BLaER1 treated with 17β-estradiol and CSF1 and Interleukin-3, amounts not matched to agents 10 nM and 100 nM (cell line): ENCODE results near the gene IFITM1.

Experiments used
- H3K27ac ChIP-seq, 11 experiments: shearing (Covaris generic); formaldehyde crosslinking; 2 replicates each; pipeline ENCODE4 v1.8.1; 2022
- H3K27me3 ChIP-seq, 11 experiments: shearing (Covaris generic); formaldehyde crosslinking; 2 replicates each; pipeline ENCODE4 v1.8.1; 2022
- H3K36me3 ChIP-seq, 11 experiments: shearing (Covaris generic); formaldehyde crosslinking; 2 replicates each; pipeline ENCODE4 v1.8.1; 2022
- H3K4me1 ChIP-seq, 10 experiments: shearing (Covaris generic); formaldehyde crosslinking; 2 replicates each; pipeline ENCODE4 v1.8.1; 2022
- H3K4me2 ChIP-seq, 11 experiments: shearing (Covaris generic); formaldehyde crosslinking; 2 replicates each; pipeline ENCODE4 v1.8.1; 2022
- H3K4me3 ChIP-seq, 10 experiments: shearing (Covaris generic); formaldehyde crosslinking; 2 replicates each; pipeline ENCODE4 v1.8.1; 2022
- H3K9ac ChIP-seq, 11 experiments: shearing (Covaris generic); formaldehyde crosslinking; 2 replicates each; pipeline ENCODE4 v1.8.1; 2022
- H3K9me3 ChIP-seq, 11 experiments: shearing (Covaris generic); formaldehyde crosslinking; replicated peaks in 1 of 11; 2 replicates each; pipeline ENCODE4 v1.8.1; 2022
- H4K20me1 ChIP-seq, 11 experiments: shearing (Covaris generic); formaldehyde crosslinking; 2 replicates each; pipeline ENCODE4 v1.8.1; 2022
- Cebpa-rat ChIP-seq, 11 experiments: shearing (Covaris generic); IDR thresholded peaks; 2 replicates each; pipeline ENCODE4 v1.8.1; 2022

Gene IFITM1

GRCh38 chr11:335779-336658 lies 22.2 kb downstream of the IFITM1 start:
- Histone ChIP-seq H3K36me3 (no peaks in the 10 kb centered on the region), H3K9me3 (peaks cover 1 to 24% (median 7%) of the 10 kb centered on the region in 11 experiments; a peak in 15 of 22 replicates), H3K27me3 (peaks cover 0 to 4% (median 0%) of the 10 kb centered on the region in 11 experiments; a peak in 4 of 22 replicates), H3K4me1 (peaks cover 51 to 73% (median 66%) of the 10 kb centered on the region in 10 experiments), H3K4me2 (peak overlapping the region; percentile 52 to 96 (median 83)), H3K27ac (peak overlapping the region in 10 of 11 experiments; percentile 3 to 79 (median 67); a peak in 18 of 22 replicates), H3K4me3 (0 out of 20 replicates have a peak overlapping the region, but pooled peaks of 1 of the 10 experiments have one; percentile 0), H4K20me1 (no peaks in the 10 kb centered on the region), H3K9ac (peak overlapping the region; percentile 8 to 65 (median 48); a peak in 17 of 22 replicates)
- no peak for TF ChIP-seq Cebpa-rat (IDR thresholded peaks at IDR 0.05)

GRCh38 chr11:336659-337198 lies 22.9 kb downstream of the IFITM1 start:
- Histone ChIP-seq H3K27ac (peak overlapping the region in 10 of 11 experiments; percentile 3 to 79 (median 67); a peak in 16 of 22 replicates), H3K36me3 (no peaks in the 10 kb centered on the region), H3K9me3 (peaks cover 3 to 25% (median 14%) of the 10 kb centered on the region in 11 experiments; a peak in 16 of 22 replicates), H3K4me1 (peaks cover 51 to 73% (median 66%) of the 10 kb centered on the region in 10 experiments), H3K27me3 (no peaks in the 10 kb centered on the region), H3K4me2 (peak overlapping the region; percentile 52 to 96 (median 83)), H4K20me1 (no peaks in the 10 kb centered on the region), H3K4me3 (no peak overlapping the region), H3K9ac (peak overlapping the region in 9 of 11 experiments; percentile 8 to 65 (median 51); a peak in 12 of 22 replicates)
- TF ChIP-seq Cebpa-rat (IDR thresholded peaks at IDR 0.05), result no peak

GRCh38 chr11:337711-338110 lies 23.9 kb downstream of the IFITM1 start:
- Histone ChIP-seq H3K36me3 (no peaks in the 10 kb centered on the region), H3K27me3 (no peaks in the 10 kb centered on the region), H4K20me1 (no peaks in the 10 kb centered on the region), H3K4me2 (peak overlapping the region; percentile 52 to 96 (median 83); a peak in 20 of 22 replicates), H3K9me3 (peaks cover 3 to 20% (median 15%) of the 10 kb centered on the region in 11 experiments; a peak in 15 of 22 replicates), H3K27ac (peak overlapping the region in 7 of 11 experiments; percentile 24 to 74 (median 61); a peak in 13 of 22 replicates), H3K4me3 (no peak overlapping the region), H3K4me1 (peaks cover 56 to 74% (median 65%) of the 10 kb centered on the region in 10 experiments), H3K9ac (peak overlapping the region in 3 of 11 experiments; percentile 10 to 30 (median 16); a peak in 5 of 22 replicates)
- no peak for TF ChIP-seq Cebpa-rat (IDR thresholded peaks at IDR 0.05)

- Histone ChIP-seq H3K27ac (no peak overlapping the region), H3K4me1 (peaks cover 46 to 52% (median 48%) of the 10 kb centered on the region in 10 experiments), H3K9ac (no peak overlapping the region), H3K4me3 (no peak overlapping the region), H3K36me3 (no peaks in the 10 kb centered on the region), H3K4me2 (no peak overlapping the region), H3K9me3 (peaks cover 0 to 18% (median 10%) of the 10 kb centered on the region in 11 experiments; a peak in 12 of 22 replicates), H3K27me3 (no peaks in the 10 kb centered on the region), H4K20me1 (no peaks in the 10 kb centered on the region)
- TF ChIP-seq Cebpa-rat (IDR thresholded peaks at IDR 0.05), result no peak
Measured at GRCh38 chr11:339963-340362, 26.1 kb downstream of the IFITM1 start.

GRCh38 chr11:340539-341512 lies 27.0 kb downstream of the IFITM1 start:
- Histone ChIP-seq H3K27me3 (no peaks in the 10 kb centered on the region), H3K4me2 (peak overlapping the region; percentile 22 to 74 (median 64); a peak in 20 of 22 replicates), H3K9ac (no peak overlapping the region), H4K20me1 (no peaks in the 10 kb centered on the region), H3K27ac (peak overlapping the region in 9 of 11 experiments; percentile 0 to 62 (median 49); a peak in 14 of 22 replicates), H3K4me1 (peaks cover 37 to 45% (median 40%) of the 10 kb centered on the region in 10 experiments), H3K4me3 (peak overlapping the region in 2 of 10 experiments; percentile 10 to 17; a peak in 1 of 20 replicates), H3K36me3 (no peaks in the 10 kb centered on the region), H3K9me3 (peaks cover 0 to 18% (median 10%) of the 10 kb centered on the region in 11 experiments; a peak in 12 of 22 replicates)
- TF ChIP-seq Cebpa-rat (IDR thresholded peaks at IDR 0.05), result no peak

GRCh38 chr11:342328-342727 lies 28.5 kb downstream of the IFITM1 start:
- no peaks in the 10 kb centered on the region for H4K20me1 ChIP-seq
- no peak for TF ChIP-seq Cebpa-rat (IDR thresholded peaks at IDR 0.05)
- no peak overlapping the region for H3K4me3 ChIP-seq
- H3K27ac ChIP-seq, result peak overlapping the region in 9 of 11 experiments; percentile 0 to 62 (median 49); a peak in 12 of 22 replicates
- no peak overlapping the region; a peak in 1 of 22 replicates for H3K9ac ChIP-seq
- no peaks in the 10 kb centered on the region for H3K27me3 ChIP-seq
- H3K4me2 ChIP-seq, result peak overlapping the region; percentile 22 to 74 (median 64); a peak in 19 of 22 replicates
- peaks cover 0 to 18% (median 10%) of the 10 kb centered on the region in 11 experiments; a peak in 12 of 22 replicates for H3K9me3 ChIP-seq
- H3K36me3 ChIP-seq, result no peaks in the 10 kb centered on the region
- H3K4me1 ChIP-seq, result peaks cover 25 to 35% (median 28%) of the 10 kb centered on the region in 10 experiments

GRCh38 chr11:344836-345578 lies 31.2 kb downstream of the IFITM1 start:
- Histone ChIP-seq H3K27ac (no peak overlapping the region), H3K27me3 (no peaks in the 10 kb centered on the region), H3K4me1 (peaks cover 40 to 51% (median 46%) of the 10 kb centered on the region in 10 experiments), H3K9ac (no peak overlapping the region), H4K20me1 (no peaks in the 10 kb centered on the region), H3K9me3 (peaks cover 0 to 15% (median 10%) of the 10 kb centered on the region in 11 experiments; a peak in 12 of 22 replicates), H3K4me2 (no peak overlapping the region), H3K4me3 (no peak overlapping the region), H3K36me3 (no peaks in the 10 kb centered on the region)
- TF ChIP-seq Cebpa-rat (IDR thresholded peaks at IDR 0.05), result no peak
